Fibroblast of villous mesenchyme (primary cell): ENCODE measurements around the gene PSMB2. TPM values are rescaled to one million over a fixed set of nuclear protein-coding genes. Genes with fewer than 3 reads are reported as not detected.

Experiments
- DNase-seq: peaks from one replicate; pipeline ENCODE4 v3.0.0-alpha.2; 2010; ENCODE audit warnings: low read depth
- H3K4me3 ChIP-seq: 2 replicates; pipeline ENCODE4 v1.5.1; 2011; ENCODE audit warnings: low read depth, mild to moderate bottlenecking, low read length
- CTCF ChIP-seq: IDR thresholded peaks from 2 replicates; pipeline ENCODE4 v1.5.1; 2012; ENCODE audit warnings: low read depth, mild to moderate bottlenecking, low read length; ENCODE audit not compliant: insufficient read depth
- total RNA-seq: library from RNA; depleted of rRNA; stranded (reverse); fragments of >200 nt; gene quantifications from 2 replicates; pipeline ENCODE4 v1.2.3, GENCODE V29; 2012

The PSMB2 gene
- total RNA-seq, 1 donor = 21.2 TPM

GRCh38 chr1:35674111-35674510 lies 32.8 kb upstream of the PSMB2 start:
- no peak for TF ChIP-seq CTCF
- peak; percentile 3 for DNase-seq
- H3K4me3 ChIP-seq = no peak overlapping the region

GRCh38 chr1:35672116-35672515 lies 30.8 kb upstream of the PSMB2 start:
- TF ChIP-seq CTCF = no peak
- no peak overlapping the region for H3K4me3 ChIP-seq
- no peak for DNase-seq

GRCh38 chr1:35668506-35668905 lies 27.2 kb upstream of the PSMB2 start:
- DNase-seq = no peak
- H3K4me3 ChIP-seq = no peak overlapping the region
- TF ChIP-seq CTCF = no peak

DNA sequence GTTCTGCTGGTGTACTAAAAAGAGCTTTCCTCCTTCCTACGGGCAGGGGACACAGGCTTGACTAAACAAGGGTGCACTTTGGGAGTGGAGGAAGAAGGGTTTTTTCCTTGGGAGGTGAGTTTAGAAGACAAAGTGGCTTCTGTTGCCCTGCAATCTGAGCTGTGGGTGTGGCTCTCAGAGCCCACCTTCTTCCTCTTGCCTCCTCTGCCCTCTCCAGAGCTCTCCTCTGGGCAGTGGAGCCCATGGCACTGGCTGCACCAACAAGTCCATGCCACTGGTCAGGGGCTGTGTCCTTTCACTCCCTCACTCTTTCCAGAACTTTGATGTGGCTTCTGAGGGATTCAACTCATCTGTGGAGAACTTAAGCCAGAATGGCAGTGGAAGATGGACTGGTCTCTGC lies 25.6 kb upstream of the PSMB2 start:
- no peak for DNase-seq
- H3K4me3 ChIP-seq = no peak overlapping the region
- no peak for TF ChIP-seq CTCF

DNA sequence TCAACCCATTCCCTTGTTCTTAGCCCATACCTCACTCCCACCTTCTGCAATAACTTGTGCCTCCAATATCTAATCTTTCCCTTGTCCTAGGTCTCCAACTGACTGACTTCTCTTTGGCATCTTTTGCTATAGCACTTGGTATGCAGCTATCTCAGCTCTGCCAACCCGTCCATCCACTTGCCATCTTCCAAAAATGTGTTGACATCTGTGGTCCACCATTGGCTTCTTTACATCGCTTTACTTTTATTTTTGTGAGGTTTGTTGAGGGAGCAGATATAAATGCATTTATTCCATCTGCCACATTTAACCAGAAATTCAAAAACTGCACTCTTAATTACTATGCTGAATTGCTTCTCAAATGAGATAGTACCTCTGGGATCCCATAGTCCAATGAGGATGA lies 24.9 kb upstream of the PSMB2 start:
- DNase-seq = no peak
- no peak for TF ChIP-seq CTCF
- no peak overlapping the region for H3K4me3 ChIP-seq

GRCh38 chr1:35663434-35663833 lies 22.1 kb upstream of the PSMB2 start:
- DNase-seq = no peak
- TF ChIP-seq CTCF = no peak
- H3K4me3 ChIP-seq = no peak overlapping the region

- no peak for DNase-seq
- TF ChIP-seq CTCF = no peak
- H3K4me3 ChIP-seq = no peak overlapping the region
These were observed 20.1 kb upstream of the PSMB2 start for GRCh38 chr1:35661474-35661795.
